Loucy (cell line): ENCODE measurements around the gene RAP1GAP2.

Experiments
- CTCF ChIP-seq: fragments of 200-600 bp; sonication (generic); conservative IDR thresholded peaks from 2 replicates; pipeline ENCODE4 v1.5.1; 2014; ENCODE audit warnings: mild to moderate bottlenecking, antibody characterized with exemption, low read length
- EZH2phosphoT487 ChIP-seq: fragments of 200-600 bp; IDR thresholded peaks from 2 replicates; pipeline ENCODE4 v1.6.1; 2018; ENCODE audit warnings: antibody characterized with exemption, mild to moderate bottlenecking, moderate library complexity, borderline replicate concordance

DNA sequence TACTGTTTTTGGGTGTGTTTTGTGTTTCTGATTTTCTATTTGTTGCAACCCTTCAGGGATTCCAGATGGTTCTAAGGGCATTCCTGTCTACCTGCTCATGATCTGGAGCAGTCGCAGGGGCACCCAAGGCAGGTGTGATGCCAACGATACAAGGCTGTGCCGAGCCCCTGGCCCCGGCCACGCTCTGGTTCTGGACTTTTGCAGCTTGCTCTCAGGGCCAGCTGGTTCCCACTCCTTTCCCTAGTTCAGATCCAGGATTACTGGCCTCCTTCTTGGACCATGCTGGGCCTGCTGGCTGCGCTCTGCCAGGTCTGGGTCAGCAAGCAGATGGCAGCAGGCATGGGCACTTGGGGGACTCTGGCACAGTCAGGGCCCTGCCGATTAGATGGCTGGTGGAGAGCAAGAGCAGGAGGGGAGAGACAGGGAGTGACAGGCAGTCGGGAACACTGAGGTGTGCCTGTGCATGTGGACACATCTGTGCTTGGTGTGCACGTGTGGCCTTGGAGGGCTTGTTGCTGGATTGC, 15.2 kb upstream of the RAP1GAP2 start:
- TF ChIP-seq CTCF (no peak), EZH2phosphoT487 (no peak)
